ENCODE data around the gene APOLD1. TPM values are rescaled to one million over a fixed set of nuclear protein-coding genes. Genes with fewer than 3 reads are reported as not detected.

APOLD1 gene
- total RNA-seq, 3 donors from 2014 or later, result 26.7 to 236 (median 41.4) TPM

DNA sequence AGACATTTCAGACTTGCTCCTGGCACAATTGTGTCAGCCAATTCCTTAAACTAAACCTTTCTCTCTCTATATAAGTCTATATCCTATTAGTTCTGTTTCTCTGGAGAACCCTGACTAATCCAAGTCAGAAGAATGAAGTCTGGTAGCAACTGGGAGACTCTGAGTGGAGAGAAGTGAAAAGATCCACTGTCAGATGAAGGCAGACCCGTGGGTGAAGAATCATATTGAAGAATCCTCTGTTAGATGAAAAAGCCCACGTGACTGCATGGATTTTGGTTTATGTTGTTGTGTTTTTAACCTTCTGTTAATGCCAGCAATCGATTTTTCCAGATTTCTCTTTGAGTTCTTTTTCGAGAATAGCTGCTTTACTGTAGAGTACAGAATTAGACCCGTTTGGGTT, 29.5 kb upstream of the APOLD1 start:
- H3K4me1 ChIP-seq, result no peaks in the 10 kb centered on the region
- intact Hi-C loops (cut with DNase I; ENCODE audit: low total_unique reads), result no loop called here
- no peaks in the 10 kb centered on the region for H3K27me3 ChIP-seq
- no peak overlapping the region for H3K4me3 ChIP-seq
- no peak for DNase-seq (ENCODE audit: low spot score in 2 of 2)
- no peaks in the 10 kb centered on the region for H3K9me3 ChIP-seq
- TF ChIP-seq POLR2A (IDR thresholded peaks at IDR 0.05), result no peak
- no peak for TF ChIP-seq POLR2AphosphoS5 (IDR thresholded peaks at IDR 0.05)
- TF ChIP-seq, protein P1, sequence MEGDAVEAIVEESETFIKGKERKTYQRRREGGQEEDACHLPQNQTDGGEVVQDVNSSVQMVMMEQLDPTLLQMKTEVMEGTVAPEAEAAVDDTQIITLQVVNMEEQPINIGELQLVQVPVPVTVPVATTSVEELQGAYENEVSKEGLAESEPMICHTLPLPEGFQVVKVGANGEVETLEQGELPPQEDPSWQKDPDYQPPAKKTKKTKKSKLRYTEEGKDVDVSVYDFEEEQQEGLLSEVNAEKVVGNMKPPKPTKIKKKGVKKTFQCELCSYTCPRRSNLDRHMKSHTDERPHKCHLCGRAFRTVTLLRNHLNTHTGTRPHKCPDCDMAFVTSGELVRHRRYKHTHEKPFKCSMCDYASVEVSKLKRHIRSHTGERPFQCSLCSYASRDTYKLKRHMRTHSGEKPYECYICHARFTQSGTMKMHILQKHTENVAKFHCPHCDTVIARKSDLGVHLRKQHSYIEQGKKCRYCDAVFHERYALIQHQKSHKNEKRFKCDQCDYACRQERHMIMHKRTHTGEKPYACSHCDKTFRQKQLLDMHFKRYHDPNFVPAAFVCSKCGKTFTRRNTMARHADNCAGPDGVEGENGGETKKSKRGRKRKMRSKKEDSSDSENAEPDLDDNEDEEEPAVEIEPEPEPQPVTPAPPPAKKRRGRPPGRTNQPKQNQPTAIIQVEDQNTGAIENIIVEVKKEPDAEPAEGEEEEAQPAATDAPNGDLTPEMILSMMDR (IDR thresholded peaks at IDR 0.05), result no peak
- no peak overlapping the region for H3K27ac ChIP-seq
- H3K36me3 ChIP-seq, result no peaks in the 10 kb centered on the region

DNA sequence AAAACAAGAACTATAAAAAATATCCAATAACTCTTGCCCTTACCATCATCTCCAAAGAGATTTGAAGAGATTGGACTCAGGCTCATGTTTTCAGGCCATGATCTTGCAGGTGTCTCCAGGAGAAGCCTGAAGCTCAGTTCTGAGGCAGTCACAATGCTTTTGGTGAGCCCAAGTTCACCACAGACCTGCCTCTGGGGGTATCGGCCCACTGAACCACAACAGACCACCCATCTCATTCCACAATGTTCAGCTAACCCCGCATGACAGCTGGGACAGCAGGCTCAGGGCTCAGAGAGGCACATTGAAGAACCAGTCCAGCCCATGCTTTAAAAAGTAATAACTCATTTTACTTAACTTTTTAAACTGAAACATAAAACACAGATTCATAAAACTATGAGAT, 28.3 kb upstream of the APOLD1 start:
- H3K4me3 ChIP-seq, result no peak overlapping the region
- intact Hi-C loops (cut with DNase I; ENCODE audit: low total_unique reads), result no loop called here
- no peaks in the 10 kb centered on the region for H3K9me3 ChIP-seq
- TF ChIP-seq POLR2AphosphoS5 (IDR thresholded peaks at IDR 0.05) (no peak), POLR2A (IDR thresholded peaks at IDR 0.05) (no peak)
- TF ChIP-seq, protein P1 (IDR thresholded peaks at IDR 0.05), result no peak
- no peak overlapping the region for H3K27ac ChIP-seq
- H3K4me1 ChIP-seq, result no peaks in the 10 kb centered on the region
- no peaks in the 10 kb centered on the region for H3K27me3 ChIP-seq
- no peaks in the 10 kb centered on the region for H3K36me3 ChIP-seq
- no peak for DNase-seq (ENCODE audit: low spot score in 2 of 2)

DNA sequence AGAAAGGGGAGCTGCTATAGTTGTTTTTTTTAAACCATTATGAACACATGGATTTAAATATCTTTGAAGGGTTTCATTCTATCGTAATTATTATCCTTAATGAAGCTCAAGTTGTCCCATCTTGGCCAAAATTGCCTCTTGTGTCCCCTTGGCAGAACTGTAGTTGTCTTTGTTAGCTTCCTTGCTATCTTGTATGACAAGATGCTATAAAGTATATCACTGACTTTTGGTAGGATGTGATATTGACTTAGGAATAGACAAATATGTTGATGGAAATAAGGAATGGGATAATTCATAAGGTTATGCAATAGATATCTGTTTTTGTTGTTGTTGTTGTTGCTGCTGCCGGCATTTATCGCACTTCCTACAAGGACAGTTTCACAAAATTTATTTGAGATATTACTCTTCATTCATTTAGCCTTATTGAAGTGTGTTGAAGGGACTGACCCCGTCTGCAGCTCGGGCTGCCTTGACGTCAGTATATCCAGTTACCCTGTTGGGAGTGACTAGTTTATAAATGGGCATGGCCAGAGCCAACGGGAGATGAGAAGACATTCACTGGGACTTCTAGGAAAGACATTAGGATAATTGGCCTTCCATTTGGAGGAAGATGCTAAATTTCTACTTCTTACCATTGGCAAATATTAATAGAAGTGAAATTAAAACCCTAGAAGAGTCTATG, 26.1 kb upstream of the APOLD1 start:
- H3K36me3 ChIP-seq, result no peaks in the 10 kb centered on the region
- H3K4me3 ChIP-seq, result no peak overlapping the region
- H3K27ac ChIP-seq, result no peak overlapping the region
- DNase-seq (ENCODE audit: low spot score in 2 of 2), result no peak
- intact Hi-C loops (cut with DNase I; ENCODE audit: low total_unique reads), result no loop called here
- TF ChIP-seq, protein P1 (IDR thresholded peaks at IDR 0.05), result no peak
- TF ChIP-seq POLR2A (IDR thresholded peaks at IDR 0.05) (no peak), POLR2AphosphoS5 (IDR thresholded peaks at IDR 0.05) (no peak)
- no peaks in the 10 kb centered on the region for H3K4me1 ChIP-seq
- H3K9me3 ChIP-seq, result no peaks in the 10 kb centered on the region
- no peaks in the 10 kb centered on the region for H3K27me3 ChIP-seq

DNA sequence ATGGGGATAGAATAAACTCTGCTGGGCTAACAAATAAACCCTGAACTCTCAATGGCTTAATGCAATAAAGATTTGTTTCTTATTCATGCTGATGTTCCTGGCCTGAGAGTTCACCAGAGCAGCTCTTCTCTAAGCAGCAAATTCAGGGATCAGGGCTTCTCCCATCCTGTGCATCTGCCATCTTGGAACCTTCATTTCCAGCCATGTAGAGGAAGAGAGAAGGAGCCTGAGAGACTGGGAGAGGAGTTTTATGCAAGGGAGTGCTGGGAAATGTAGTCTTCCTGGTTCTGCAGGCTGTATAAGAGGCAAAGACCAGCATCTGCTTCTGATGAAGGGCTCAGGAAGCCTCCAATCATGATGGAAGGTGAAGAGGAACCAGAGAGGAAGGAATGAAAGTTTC, 20.6 kb upstream of the APOLD1 start:
- no peak for DNase-seq (ENCODE audit: low spot score in 2 of 2)
- Histone ChIP-seq H3K4me1 (no peaks in the 10 kb centered on the region), H3K4me3 (no peak overlapping the region), H3K36me3 (no peaks in the 10 kb centered on the region), H3K9me3 (no peaks in the 10 kb centered on the region), H3K27me3 (no peaks in the 10 kb centered on the region), H3K27ac (no peak overlapping the region)
- TF ChIP-seq POLR2AphosphoS5 (IDR thresholded peaks at IDR 0.05), result no peak
- TF ChIP-seq POLR2A (IDR thresholded peaks at IDR 0.05), result no peak
- TF ChIP-seq, protein P1 (IDR thresholded peaks at IDR 0.05), result no peak
- intact Hi-C loops (cut with DNase I; ENCODE audit: low total_unique reads), result no loop called here

DNA sequence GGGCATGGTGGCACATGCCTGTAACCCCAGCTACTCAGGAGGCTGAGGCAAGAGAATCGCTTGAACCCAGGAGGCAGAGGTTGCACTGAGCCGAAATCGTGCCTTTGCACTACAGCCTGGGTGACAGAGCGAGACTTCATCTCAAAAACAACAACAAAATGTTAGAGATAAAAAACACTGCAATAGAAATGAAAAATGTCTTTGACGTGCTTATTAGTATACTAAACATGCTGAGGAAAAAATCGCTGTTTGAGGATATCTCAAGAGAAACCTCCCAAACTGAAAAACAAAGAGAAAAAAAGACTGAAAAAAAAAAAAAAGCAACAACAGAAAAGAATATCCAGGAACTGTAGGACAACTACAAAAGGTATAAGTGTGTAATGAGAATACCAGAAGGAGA, 15.2 kb upstream of the APOLD1 start:
- H3K27me3 ChIP-seq, result no peaks in the 10 kb centered on the region
- TF ChIP-seq POLR2A (IDR thresholded peaks at IDR 0.05) (no peak), POLR2AphosphoS5 (IDR thresholded peaks at IDR 0.05) (no peak)
- TF ChIP-seq, protein P1 (IDR thresholded peaks at IDR 0.05), result no peak
- no peak overlapping the region for H3K4me3 ChIP-seq
- DNase-seq (ENCODE audit: low spot score in 2 of 2), result no peak
- no peaks in the 10 kb centered on the region for H3K4me1 ChIP-seq
- H3K9me3 ChIP-seq, result peaks cover 0 to 5% of the 10 kb centered on the region in 2 donors
- intact Hi-C loops (cut with DNase I; ENCODE audit: low total_unique reads), result no loop called here
- no peaks in the 10 kb centered on the region for H3K36me3 ChIP-seq
- H3K27ac ChIP-seq, result no peak overlapping the region
